GM18873 (cell line): Measurements from ENCODE around the gene FGF19.
"Not testable (repeated sequence)": the region's sequence is repeated elsewhere in the genome, so short reads cannot be mapped to it uniquely, and the experiment has no call there.

Experiments used
- ATAC-seq: cut with Tn5 transposase; IDR thresholded peaks from one replicate; pipeline ENCODE4 v1.9.1; 2021; ENCODE audit warnings: mild to moderate bottlenecking, moderate library complexity, moderate number of reproducible peaks; ENCODE audit not compliant: unreplicated experiment, low FRiP score

FGF19 gene

DNA sequence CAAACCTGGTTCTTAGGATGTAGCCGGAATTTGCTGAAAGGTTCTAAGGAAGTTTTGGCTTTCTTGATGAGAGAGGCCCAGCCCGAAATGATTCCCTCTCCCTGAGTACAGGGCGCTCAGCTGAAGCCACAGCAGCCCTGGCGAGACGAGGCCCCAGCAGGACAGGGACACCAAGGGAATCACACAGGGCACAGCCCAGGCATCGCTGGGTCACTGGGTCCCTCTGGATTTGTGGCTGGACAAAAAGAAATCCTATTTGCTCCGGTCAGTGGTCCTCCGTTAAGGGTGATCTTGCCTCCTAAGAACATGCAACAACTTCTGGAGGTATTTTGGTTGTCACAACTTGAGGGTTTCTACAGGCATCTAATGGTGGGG lies 6.4 kb downstream of the FGF19 start:
- no peak for ATAC-seq

- ATAC-seq, result no peak
Measured at GRCh38 chr11:69696749-69697468, 6.9 kb downstream of the FGF19 start.

- not testable (repeated sequence) for ATAC-seq
Measured at GRCh38 chr11:69695995-69696394, 7.8 kb downstream of the FGF19 start.

DNA sequence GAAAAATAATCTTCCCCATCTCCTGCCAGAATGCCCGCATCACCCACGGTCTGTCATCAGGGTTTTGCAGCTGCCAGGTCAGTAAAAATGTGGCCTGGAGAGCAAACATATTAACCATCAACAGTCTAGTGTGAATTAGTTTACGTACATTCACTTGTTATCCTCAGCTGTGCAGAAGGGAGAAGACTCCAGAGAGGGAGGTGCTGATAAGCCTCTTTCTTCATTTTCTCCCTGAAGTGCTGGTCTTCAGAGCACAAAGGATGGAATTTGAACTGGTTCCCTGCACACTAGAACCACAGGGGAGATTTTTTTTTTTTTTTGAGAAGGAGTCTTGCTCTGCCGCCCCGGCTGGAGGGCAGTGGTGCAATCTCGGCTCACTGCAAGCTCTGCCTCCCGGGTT lies 8.2 kb downstream of the FGF19 start:
- ATAC-seq, result no peak

- ATAC-seq, result no peak
Measured at GRCh38 chr11:69694781-69695180, 9.0 kb downstream of the FGF19 start.

- ATAC-seq, result no peak
Measured at GRCh38 chr11:69692422-69692821, 11.4 kb downstream of the FGF19 start.

DNA sequence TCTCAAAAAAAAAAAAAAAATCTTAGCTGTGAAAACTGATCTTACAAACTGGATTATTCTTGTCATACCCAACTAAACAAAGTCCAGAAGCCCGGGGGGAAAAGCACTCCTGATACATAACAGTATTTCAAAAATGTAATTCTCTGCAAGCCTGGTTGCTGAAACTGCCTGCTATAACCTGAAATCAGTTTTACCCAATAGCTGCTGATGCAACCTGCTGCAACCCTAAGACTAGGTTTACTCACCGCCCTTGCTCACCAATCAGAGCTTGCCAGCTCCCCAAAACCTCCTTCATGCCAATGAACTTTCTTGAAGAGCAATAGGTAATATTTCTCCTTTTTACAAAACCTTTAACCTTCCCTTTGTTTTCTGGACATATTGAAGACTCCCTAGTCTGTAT lies 12.4 kb downstream of the FGF19 start:
- ATAC-seq, result no peak

DNA sequence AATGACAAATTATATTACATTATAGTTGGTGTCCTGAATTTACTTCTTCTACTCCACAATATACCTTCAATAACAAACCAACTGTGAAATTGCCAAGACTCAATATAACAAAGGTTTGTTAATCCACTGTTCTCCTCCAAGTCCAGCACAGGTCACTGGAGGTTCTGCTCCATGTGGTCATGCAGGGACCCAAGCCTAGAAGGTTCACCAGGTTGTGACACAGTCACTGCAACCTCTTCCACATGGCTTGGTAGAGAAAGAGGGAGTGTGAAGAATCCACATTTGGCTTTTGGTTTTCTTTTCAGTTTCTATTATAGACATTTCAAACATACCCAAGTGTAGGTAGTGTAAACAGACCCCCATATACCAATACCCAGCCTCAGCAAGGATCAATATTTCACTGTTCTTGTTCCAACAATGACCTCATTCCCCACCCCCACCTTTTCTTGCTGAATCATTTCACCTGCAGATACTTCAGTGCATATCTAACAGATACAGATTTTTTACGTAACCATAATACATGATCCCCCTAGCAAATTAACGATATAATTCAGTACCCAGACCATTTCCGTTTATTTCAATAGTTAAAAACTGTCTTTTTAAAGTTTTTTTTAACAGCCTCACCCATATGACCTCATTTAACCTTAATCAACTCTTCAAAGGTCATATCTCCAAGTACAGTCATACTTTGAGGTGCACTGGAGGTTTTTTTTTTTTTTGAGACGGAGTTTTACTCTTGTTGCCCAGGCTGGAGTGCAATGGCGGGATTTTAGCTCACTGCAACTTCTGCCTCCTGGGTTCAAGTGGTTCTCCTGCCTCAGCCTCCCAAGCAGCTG lies 14.1 kb downstream of the FGF19 start:
- ATAC-seq, result no peak

- ATAC-seq, result not testable (repeated sequence)
Measured at GRCh38 chr11:69687969-69688771, 15.7 kb downstream of the FGF19 start.

GRCh38 chr11:69686856-69687255 lies 17.0 kb downstream of the FGF19 start:
- ATAC-seq, result no peak

DNA sequence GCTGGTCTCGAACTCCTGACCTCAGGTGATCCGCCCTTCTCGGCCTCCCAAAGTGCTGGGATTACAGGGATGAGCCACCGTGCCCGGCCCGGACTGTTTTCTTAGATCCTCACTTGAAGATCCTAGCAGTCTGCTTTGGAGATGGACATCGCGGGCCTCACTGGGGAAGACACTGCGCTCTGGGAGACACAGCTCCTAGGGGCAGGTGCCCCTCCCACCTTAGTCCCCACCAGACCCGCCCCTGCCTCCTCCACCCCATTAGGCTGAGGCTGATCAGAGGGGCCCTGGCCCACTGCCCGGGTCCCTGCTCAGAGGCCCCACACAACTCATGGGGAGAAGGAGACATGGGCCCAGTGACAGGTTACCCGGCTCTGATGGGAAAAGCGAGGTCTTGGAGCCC lies 17.4 kb downstream of the FGF19 start:
- ATAC-seq, result no peak

- ATAC-seq, result no peak
Measured at GRCh38 chr11:69685348-69685747, 18.5 kb downstream of the FGF19 start.

- no peak for ATAC-seq
Measured at GRCh38 chr11:69684651-69685050, 19.2 kb downstream of the FGF19 start.

DNA sequence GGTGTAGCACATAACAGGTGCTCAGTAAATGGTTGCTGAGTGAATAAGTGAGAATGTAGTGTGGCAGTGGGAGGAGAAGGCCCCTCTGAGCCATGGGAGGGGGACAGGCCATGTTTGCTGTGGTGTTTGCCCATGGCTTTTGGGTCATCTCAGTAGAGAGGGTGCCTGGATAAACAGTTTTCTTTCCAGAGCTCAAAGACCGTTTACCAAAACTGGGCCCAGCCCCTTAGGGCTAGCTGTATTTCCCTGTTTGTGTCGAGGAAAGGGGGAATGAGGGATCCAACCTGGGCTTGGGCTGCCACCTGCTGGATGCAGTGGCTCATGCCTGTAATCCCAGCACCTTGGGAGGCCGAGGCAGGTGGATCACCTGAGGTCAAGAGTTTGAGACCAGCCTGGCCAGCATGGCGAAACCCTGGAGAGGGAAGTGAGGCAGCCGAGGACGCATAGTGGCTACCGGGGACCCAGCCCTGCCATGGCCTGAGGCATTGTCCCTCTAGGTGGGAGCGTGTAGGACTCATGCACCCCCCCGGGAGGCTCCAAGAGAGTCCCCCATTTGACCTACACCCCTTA lies 20.0 kb downstream of the FGF19 start:
- no peak for ATAC-seq

GRCh38 chr11:69682681-69683326 lies 21.0 kb downstream of the FGF19 start:
- ATAC-seq, result no peak

GRCh38 chr11:69682221-69682620 lies 21.6 kb downstream of the FGF19 start:
- no peak for ATAC-seq

DNA sequence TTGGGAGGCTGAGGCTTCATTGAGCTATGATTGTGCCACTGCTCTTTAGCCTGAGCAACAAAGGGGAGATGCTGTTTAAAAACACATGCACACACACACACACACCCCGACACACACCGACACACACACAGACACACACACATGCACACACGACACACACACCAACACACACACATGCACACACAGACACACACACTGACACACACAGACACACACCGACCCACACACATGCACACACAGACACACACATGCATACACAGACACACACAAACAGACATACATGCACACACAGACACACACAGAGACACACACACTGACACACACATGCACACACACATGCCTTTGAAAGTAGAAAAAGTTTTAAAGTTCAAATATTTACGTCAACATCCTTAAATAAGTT lies 23.1 kb downstream of the FGF19 start:
- ATAC-seq, result no peak

DNA sequence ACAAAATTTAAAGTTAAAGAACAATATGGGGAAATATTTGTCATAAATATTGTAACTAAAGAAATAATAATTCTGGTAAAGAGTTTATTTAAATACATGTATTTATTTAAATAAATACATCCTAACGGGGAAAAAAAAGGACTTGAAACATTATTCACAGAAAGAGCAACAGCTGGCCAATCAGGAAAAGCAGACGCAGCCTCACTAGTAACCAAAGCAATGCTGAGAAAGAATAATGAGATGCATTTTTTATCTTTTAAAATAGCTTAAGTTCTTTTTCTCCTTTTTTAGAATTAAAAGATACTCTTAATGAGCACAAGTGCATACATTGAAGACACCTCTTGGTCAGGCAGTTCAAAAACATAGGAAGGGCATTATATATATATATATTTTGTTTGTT lies 26.1 kb downstream of the FGF19 start:
- no peak for ATAC-seq

GRCh38 chr11:69674886-69675714 lies 28.7 kb downstream of the FGF19 start, which contains the start of gene LTO1:
Gene LTO1, minus strand, starts transcription at chr11:69675353. Its CDS starts 114 bp downstream, at chr11:69675239.
- ATAC-seq, result peak; percentile 66
